ENCODE results near the gene TMEM109.

TMEM109 gene

GRCh38 chr11:60933416-60934123 lies 19.6 kb downstream of the TMEM109 start:
- no peak overlapping the region for H3K4me3 ChIP-seq (ENCODE audit: low read depth, low read length)
- TF ChIP-seq CTCF (IDR thresholded peaks at IDR 0.05; ENCODE audit: insufficient read depth, low read depth, low read length, missing control alignments), result no peak

GRCh38 chr11:60934124-60934789 lies 20.3 kb downstream of the TMEM109 start:
- DNase-seq (ENCODE audit: low read depth), result no peak
- no peak overlapping the region for H3K4me3 ChIP-seq (ENCODE audit: low read depth, low read length)
- no peak for TF ChIP-seq CTCF (IDR thresholded peaks at IDR 0.05; ENCODE audit: insufficient read depth, low read depth, low read length, missing control alignments)

More at GRCh38 chr11:60933416-60934123, 19.6 kb downstream of the TMEM109 start:
- DNase-seq (ENCODE audit: low read depth), result no peak

GRCh38 chr11:60934790-60935605 lies 21.0 kb downstream of the TMEM109 start:
- H3K4me3 ChIP-seq (ENCODE audit: low read depth, low read length), result no peak overlapping the region
- no peak for DNase-seq (ENCODE audit: low read depth)
- no peak for TF ChIP-seq CTCF (IDR thresholded peaks at IDR 0.05; ENCODE audit: insufficient read depth, low read depth, low read length, missing control alignments)

- DNase-seq (ENCODE audit: low read depth), result no peak
- no peak for TF ChIP-seq CTCF (IDR thresholded peaks at IDR 0.05; ENCODE audit: insufficient read depth, low read depth, low read length, missing control alignments)
- no peak overlapping the region for H3K4me3 ChIP-seq (ENCODE audit: low read depth, low read length)
These were observed 21.9 kb downstream of the TMEM109 start for GRCh38 chr11:60935676-60936442.

GRCh38 chr11:60936467-60937143 lies 22.6 kb downstream of the TMEM109 start:
- no peak overlapping the region for H3K4me3 ChIP-seq (ENCODE audit: low read depth, low read length)
- no peak for DNase-seq (ENCODE audit: low read depth)
- no peak for TF ChIP-seq CTCF (IDR thresholded peaks at IDR 0.05; ENCODE audit: insufficient read depth, low read depth, low read length, missing control alignments)

GRCh38 chr11:60937144-60937527 lies 23.2 kb downstream of the TMEM109 start:
- no peak for DNase-seq (ENCODE audit: low read depth)
- no peak for TF ChIP-seq CTCF (IDR thresholded peaks at IDR 0.05; ENCODE audit: insufficient read depth, low read depth, low read length, missing control alignments)
- no peak overlapping the region for H3K4me3 ChIP-seq (ENCODE audit: low read depth, low read length)
